ENCODE data around the gene MAGEA1.

DNA sequence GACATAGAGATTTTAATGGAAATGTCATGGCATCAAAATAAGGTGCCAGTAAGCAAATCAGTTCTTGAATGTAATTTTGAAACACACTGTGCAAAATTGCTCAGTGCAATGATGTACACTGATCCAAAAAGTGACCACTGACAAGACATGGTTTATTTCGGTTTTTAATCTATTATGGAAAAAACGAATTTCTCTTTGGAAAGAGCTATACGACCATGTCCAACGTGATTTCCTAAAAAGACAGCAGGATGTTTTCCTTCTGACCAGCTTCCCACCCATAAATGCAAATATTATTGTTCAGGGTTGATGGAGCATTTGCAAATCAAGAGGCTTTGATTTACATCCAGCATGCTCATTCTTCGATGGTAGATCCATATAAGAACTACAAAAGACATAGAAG lies 17.1 kb upstream of the MAGEA1 start:
- TF ChIP-seq POLR2A (IDR thresholded peaks at IDR 0.05) = no peak
- TF ChIP-seq, protein P1, sequence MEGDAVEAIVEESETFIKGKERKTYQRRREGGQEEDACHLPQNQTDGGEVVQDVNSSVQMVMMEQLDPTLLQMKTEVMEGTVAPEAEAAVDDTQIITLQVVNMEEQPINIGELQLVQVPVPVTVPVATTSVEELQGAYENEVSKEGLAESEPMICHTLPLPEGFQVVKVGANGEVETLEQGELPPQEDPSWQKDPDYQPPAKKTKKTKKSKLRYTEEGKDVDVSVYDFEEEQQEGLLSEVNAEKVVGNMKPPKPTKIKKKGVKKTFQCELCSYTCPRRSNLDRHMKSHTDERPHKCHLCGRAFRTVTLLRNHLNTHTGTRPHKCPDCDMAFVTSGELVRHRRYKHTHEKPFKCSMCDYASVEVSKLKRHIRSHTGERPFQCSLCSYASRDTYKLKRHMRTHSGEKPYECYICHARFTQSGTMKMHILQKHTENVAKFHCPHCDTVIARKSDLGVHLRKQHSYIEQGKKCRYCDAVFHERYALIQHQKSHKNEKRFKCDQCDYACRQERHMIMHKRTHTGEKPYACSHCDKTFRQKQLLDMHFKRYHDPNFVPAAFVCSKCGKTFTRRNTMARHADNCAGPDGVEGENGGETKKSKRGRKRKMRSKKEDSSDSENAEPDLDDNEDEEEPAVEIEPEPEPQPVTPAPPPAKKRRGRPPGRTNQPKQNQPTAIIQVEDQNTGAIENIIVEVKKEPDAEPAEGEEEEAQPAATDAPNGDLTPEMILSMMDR (IDR thresholded peaks at IDR 0.05) = no peak
- TF ChIP-seq POLR2AphosphoS5 (IDR thresholded peaks at IDR 0.05; ENCODE audit: insufficient read depth in 1 of 2, low read depth in 1 of 2) = no peak

All from vagina (tissue), 2 donors.